HepG2 (cell line): ENCODE data around the gene MAP2K1. TPM values are rescaled to one million over a fixed set of nuclear protein-coding genes. Genes with fewer than 3 reads are reported as not detected.

Experiments used
- ARNT2 ChIP-seq: sonication (generic); formaldehyde crosslinking; IDR thresholded peaks from 2 replicates; pipeline ENCODE4 v1.8.0; 2022; ENCODE audit warnings: mild to moderate bottlenecking, low read depth, missing genetic modification reagents, moderate library complexity
- DMTF1 ChIP-seq: sonication (generic); formaldehyde crosslinking; IDR thresholded peaks from 2 replicates; pipeline ENCODE4 v1.4.0; 2020; ENCODE audit warnings: mild to moderate bottlenecking, missing genetic modification reagents
- KDM1A ChIP-seq: IDR thresholded peaks from 2 replicates; pipeline ENCODE4 v1.6.1; 2016; ENCODE audit warnings: missing compliant biosample characterization
- MBD4 ChIP-seq: IDR thresholded peaks from 2 replicates; pipeline ENCODE4 v1.6.1; 2012; ENCODE audit warnings: low read length, inconsistent platforms, borderline replicate concordance
- RAD51 ChIP-seq: fragments of 450-650 bp; IDR thresholded peaks from 2 replicates; pipeline ENCODE4 v1.6.1; 2016; ENCODE audit warnings: borderline replicate concordance
- RBFOX2 ChIP-seq: fragments of 200-400 bp; formaldehyde crosslinking; IDR thresholded peaks from 2 replicates; pipeline ENCODE4 v1.6.1; 2017; ENCODE audit warnings: low read depth, mild to moderate bottlenecking, low read length
- SMAD3 ChIP-seq: sonication (generic); formaldehyde crosslinking; IDR thresholded peaks from 2 replicates; pipeline ENCODE4 v1.4.0; 2020; ENCODE audit warnings: missing genetic modification reagents
- SOX6 ChIP-seq, 2 experiments: fragments of 450-650 bp in 1 of 2; sonication (generic) in 1 of 2; formaldehyde crosslinking in 1 of 2; IDR thresholded peaks; 2 replicates each; pipeline versions ENCODE4 v1.4.0 to v1.6.1; 2017 to 2020; ENCODE audit warnings: antibody characterized with exemption in 1 of 2, mild to moderate bottlenecking in 1 of 2, missing genetic modification reagents in 1 of 2
- TBL1XR1 ChIP-seq: fragments of 150-350 bp; IDR thresholded peaks from 2 replicates; pipeline ENCODE4 v1.6.1; 2014; ENCODE audit warnings: borderline replicate concordance, low read length; ENCODE audit not compliant: partially characterized antibody
- TCF7 ChIP-seq: sonication (generic); IDR thresholded peaks from 2 replicates; pipeline ENCODE4 v1.6.1; 2016; ENCODE audit warnings: antibody characterized with exemption, low read depth
- ZFP1 ChIP-seq: IDR thresholded peaks from 2 replicates; pipeline ENCODE4 v1.6.1; 2016
- ZNF224 ChIP-seq: sonication (generic); formaldehyde crosslinking; IDR thresholded peaks from 2 replicates; pipeline ENCODE4 v1.5.0; 2020; ENCODE audit warnings: mild to moderate bottlenecking, missing genetic modification reagents
- ZNF260 ChIP-seq: sonication (generic); formaldehyde crosslinking; IDR thresholded peaks from 2 replicates; pipeline ENCODE4 v1.4.0; 2020; ENCODE audit warnings: missing genetic modification reagents, low read depth, mild to moderate bottlenecking, borderline replicate concordance
- ZNF292 ChIP-seq: sonication (generic); formaldehyde crosslinking; IDR thresholded peaks from 2 replicates; pipeline ENCODE4 v1.8.1; 2022; ENCODE audit warnings: mild to moderate bottlenecking, low read depth, missing genetic modification reagents, borderline replicate concordance
- ZNF317 ChIP-seq: sonication (generic); formaldehyde crosslinking; IDR thresholded peaks from 2 replicates; pipeline ENCODE4 v1.5.0; 2020; ENCODE audit warnings: mild to moderate bottlenecking, missing genetic modification reagents
- ZNF414 ChIP-seq: sonication (generic); formaldehyde crosslinking; IDR thresholded peaks from 2 replicates; pipeline ENCODE4 v1.5.0; 2020; ENCODE audit warnings: missing genetic modification reagents
- ZNF709 ChIP-seq: sonication (generic); formaldehyde crosslinking; IDR thresholded peaks from 2 replicates; pipeline ENCODE4 v1.5.0; 2020; ENCODE audit warnings: mild to moderate bottlenecking, missing genetic modification reagents
- ZNF724P ChIP-seq: sonication (generic); formaldehyde crosslinking; IDR thresholded peaks from 2 replicates; pipeline ENCODE4 v1.8.0; 2022; ENCODE audit warnings: missing genetic modification reagents, borderline replicate concordance
- ZNF737 ChIP-seq: sonication (generic); formaldehyde crosslinking; IDR thresholded peaks from 2 replicates; pipeline ENCODE4 v1.5.0; 2020; ENCODE audit warnings: missing genetic modification reagents, mild to moderate bottlenecking, borderline replicate concordance
- ZNF746 ChIP-seq: sonication (generic); formaldehyde crosslinking; IDR thresholded peaks from 2 replicates; pipeline ENCODE4 v1.8.0; 2022; ENCODE audit warnings: mild to moderate bottlenecking, missing genetic modification reagents
- polyA plus RNA-seq, 8 experiments: library from polyadenylated mRNA; depleted of rRNA in 3 of 8; stranded (reverse) in 7 of 8; unstranded in 1 of 8; fragments of >200 nt; fragmentation: Illumina TruSeq in 4 of 8; extraction: Trizol in 4 of 8; gene quantifications; 2 replicates each; pipeline versions ENCODE4 v1.2.1 to v1.2.3, GENCODE V29; 2011 to 2016; ENCODE audit warnings: low read depth in 4 of 8, missing spikeins in 1 of 8, mixed read lengths in 1 of 8; ENCODE audit not compliant: insufficient read depth in 1 of 8
- total RNA-seq, 5 experiments: library from RNA; depleted of rRNA; stranded (reverse); fragments of >200 nt; fragmentation: Illumina TruSeq; extraction: Trizol; gene quantifications; 2 replicates each; pipeline ENCODE4 v1.2.3, GENCODE V29; 2016; ENCODE audit warnings: low read depth in 1 of 5
- TF ChIP-seq, protein P1 (sequence below): sonication (generic); formaldehyde crosslinking; IDR thresholded peaks from 2 replicates; pipeline ENCODE4 v1.4.0; 2020; ENCODE audit warnings: missing genetic modification reagents
- TF ChIP-seq, protein P2 (sequence below): sonication (generic); formaldehyde crosslinking; IDR thresholded peaks from 2 replicates; pipeline ENCODE4 v1.4.0; 2020; ENCODE audit warnings: mild to moderate bottlenecking, low read depth, missing genetic modification reagents

The MAP2K1 gene
- total and polyA plus RNA-seq, 2 of the 13 experiments (the other 11 are each of a cell fraction or from before 2014, with no cell fraction given) = 24.1 to 49.2 TPM

GRCh38 chr15:66503780-66504562, 117.3 kb downstream of the MAP2K1 start (continued):
- no peak for TF ChIP-seq ZNF724P (CRISPR knock-in tag)
- no peak for TF ChIP-seq SOX6 (IDR thresholded peaks at IDR 0.05)
- no peak for TF ChIP-seq SOX6 (CRISPR knock-in tag; IDR thresholded peaks at IDR 0.05)
- TF ChIP-seq ARNT2 (CRISPR knock-in tag) = 0 out of 2 replicates have a peak, but pooled peaks have one; percentile 30
- no peak for TF ChIP-seq ZNF414
- no peak for TF ChIP-seq ZNF737 (CRISPR knock-in tag)
- no peak for TF ChIP-seq ZFP1 (CRISPR knock-in tag)
- TF ChIP-seq DMTF1 (CRISPR knock-in tag) = no peak
- TF ChIP-seq, protein P1, sequence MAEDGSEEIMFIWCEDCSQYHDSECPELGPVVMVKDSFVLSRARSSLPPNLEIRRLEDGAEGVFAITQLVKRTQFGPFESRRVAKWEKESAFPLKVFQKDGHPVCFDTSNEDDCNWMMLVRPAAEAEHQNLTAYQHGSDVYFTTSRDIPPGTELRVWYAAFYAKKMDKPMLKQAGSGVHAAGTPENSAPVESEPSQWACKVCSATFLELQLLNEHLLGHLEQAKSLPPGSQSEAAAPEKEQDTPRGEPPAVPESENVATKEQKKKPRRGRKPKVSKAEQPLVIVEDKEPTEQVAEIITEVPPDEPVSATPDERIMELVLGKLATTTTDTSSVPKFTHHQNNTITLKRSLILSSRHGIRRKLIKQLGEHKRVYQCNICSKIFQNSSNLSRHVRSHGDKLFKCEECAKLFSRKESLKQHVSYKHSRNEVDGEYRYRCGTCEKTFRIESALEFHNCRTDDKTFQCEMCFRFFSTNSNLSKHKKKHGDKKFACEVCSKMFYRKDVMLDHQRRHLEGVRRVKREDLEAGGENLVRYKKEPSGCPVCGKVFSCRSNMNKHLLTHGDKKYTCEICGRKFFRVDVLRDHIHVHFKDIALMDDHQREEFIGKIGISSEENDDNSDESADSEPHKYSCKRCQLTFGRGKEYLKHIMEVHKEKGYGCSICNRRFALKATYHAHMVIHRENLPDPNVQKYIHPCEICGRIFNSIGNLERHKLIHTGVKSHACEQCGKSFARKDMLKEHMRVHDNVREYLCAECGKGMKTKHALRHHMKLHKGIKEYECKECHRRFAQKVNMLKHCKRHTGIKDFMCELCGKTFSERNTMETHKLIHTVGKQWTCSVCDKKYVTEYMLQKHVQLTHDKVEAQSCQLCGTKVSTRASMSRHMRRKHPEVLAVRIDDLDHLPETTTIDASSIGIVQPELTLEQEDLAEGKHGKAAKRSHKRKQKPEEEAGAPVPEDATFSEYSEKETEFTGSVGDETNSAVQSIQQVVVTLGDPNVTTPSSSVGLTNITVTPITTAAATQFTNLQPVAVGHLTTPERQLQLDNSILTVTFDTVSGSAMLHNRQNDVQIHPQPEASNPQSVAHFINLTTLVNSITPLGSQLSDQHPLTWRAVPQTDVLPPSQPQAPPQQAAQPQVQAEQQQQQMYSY = no peak
- TF ChIP-seq TBL1XR1 = no peak
- TF ChIP-seq KDM1A (CRISPR knock-in tag) = no peak
- TF ChIP-seq SMAD3 (CRISPR knock-in tag) = 0 out of 2 replicates have a peak, but pooled peaks have one; percentile 9
- TF ChIP-seq ZNF224 (CRISPR knock-in tag) = no peak
- no peak for TF ChIP-seq ZNF260 (CRISPR knock-in tag)
- no peak for TF ChIP-seq ZNF292
- TF ChIP-seq RBFOX2 = no peak; the same call in 1 of the 2 replicates
- TF ChIP-seq ZNF709 (CRISPR knock-in tag) = 0 out of 2 replicates have a peak, but pooled peaks have one; percentile 4
- TF ChIP-seq, protein P2, sequence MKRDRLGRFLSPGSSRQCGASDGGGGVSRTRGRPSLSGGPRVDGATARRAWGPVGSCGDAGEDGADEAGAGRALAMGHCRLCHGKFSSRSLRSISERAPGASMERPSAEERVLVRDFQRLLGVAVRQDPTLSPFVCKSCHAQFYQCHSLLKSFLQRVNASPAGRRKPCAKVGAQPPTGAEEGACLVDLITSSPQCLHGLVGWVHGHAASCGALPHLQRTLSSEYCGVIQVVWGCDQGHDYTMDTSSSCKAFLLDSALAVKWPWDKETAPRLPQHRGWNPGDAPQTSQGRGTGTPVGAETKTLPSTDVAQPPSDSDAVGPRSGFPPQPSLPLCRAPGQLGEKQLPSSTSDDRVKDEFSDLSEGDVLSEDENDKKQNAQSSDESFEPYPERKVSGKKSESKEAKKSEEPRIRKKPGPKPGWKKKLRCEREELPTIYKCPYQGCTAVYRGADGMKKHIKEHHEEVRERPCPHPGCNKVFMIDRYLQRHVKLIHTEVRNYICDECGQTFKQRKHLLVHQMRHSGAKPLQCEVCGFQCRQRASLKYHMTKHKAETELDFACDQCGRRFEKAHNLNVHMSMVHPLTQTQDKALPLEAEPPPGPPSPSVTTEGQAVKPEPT = no peak
- TF ChIP-seq ZNF746 (CRISPR knock-in tag) = no peak
- no peak for TF ChIP-seq ZNF317 (CRISPR knock-in tag)
- no peak; the same call in 1 of the 2 replicates for TF ChIP-seq MBD4
- no peak for TF ChIP-seq TCF7
- no peak for TF ChIP-seq RAD51
